DMS114 treated with DMSO at 0.1 percent for 48 hours (cell line): ENCODE results near the gene SUMF2.
A peak's percentile ranks its signal among the peaks of the same experiment; 100 is the strongest.
"Not testable (repeated sequence)": the region's sequence is repeated elsewhere in the genome, so short reads cannot be mapped to it uniquely, and the experiment has no call there.

Source experiments
- DNase-seq: peaks from one replicate; lab custom pipeline; 2025; ENCODE audit not compliant: unreplicated experiment; lab: John Stamatoyannopoulos, UW

The SUMF2 gene

DNA sequence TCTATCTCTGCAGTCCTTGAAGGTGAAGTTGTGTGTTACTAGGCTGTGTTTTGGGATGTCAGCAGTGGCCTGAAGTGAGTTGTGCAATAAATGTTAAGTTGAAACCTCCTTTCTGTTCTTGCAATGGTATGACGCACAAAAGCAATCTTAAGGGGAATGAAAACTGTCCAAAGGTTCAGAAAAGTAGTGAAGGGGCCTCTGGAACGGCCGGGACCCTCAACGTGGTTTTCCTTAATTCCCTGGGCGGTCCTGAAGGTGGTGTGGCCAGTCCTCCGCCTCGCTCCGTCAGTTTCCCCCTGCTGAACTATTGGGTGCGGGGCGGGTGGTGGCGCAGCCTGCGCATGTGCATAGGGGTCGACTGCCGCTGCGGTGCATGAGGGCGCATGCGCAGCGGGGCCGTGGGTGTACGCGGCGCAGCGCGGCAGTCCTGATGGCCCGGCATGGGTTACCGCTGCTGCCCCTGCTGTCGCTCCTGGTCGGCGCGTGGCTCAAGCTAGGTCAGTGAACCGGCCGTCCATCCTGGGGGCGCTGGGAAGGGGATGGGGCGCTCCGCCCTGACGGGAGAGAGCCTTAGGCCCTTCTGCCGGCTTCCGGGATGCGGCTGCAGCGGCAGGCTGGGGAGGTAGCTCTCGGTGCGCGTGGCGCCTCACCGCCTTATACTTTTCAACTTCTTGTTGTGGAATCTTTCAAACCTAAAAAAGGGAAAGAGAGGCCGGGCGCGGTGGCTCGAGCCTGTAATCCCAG lies at the start of gene SUMF2:
TSS of gene SUMF2 (plus strand) at position 405 of the 744 bp plus-strand sequence. CDS start at position 431, 26 bp downstream.
- DNase-seq = peak; percentile 92

DNA sequence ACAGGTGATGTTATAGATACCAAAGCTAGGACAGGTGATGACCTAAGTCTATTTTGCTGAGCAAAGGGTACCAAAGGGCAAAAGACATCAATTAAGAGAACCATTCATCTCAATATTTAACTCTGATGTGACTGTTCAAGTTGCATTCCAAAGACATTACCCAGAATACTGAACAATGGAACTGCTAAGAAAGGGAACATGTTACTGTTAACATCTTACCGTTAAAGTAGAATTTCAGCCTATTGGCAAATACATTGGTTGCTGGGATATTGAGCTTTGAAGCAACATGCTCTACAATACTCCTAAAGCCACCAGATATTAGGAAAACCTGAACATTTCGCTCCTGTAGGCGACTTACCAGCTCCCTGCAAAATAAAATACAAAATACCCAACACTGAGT lies 47.1 kb upstream of the SUMF2 start:
- DNase-seq = not testable (repeated sequence)

DNA sequence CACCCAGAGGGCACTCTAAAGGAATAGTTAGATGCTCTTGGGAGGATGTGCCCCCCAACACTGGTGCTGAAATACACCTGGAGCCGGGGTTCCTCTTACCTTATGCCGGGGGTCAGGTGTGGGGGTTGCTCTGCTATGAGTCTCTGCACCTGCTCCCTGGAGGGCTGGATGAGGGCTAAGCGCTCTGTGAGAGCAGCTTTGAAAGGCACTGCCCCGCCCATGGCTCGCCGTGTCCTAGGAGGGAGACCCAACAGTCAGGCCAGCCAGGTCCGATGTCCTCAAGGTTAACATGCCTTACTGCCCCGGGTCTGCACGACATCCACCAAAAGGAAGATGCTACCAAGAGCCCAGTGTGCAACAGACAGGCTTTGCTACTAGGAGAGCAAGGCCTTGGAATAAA lies 44.6 kb upstream of the SUMF2 start:
- DNase-seq = no peak

DNA sequence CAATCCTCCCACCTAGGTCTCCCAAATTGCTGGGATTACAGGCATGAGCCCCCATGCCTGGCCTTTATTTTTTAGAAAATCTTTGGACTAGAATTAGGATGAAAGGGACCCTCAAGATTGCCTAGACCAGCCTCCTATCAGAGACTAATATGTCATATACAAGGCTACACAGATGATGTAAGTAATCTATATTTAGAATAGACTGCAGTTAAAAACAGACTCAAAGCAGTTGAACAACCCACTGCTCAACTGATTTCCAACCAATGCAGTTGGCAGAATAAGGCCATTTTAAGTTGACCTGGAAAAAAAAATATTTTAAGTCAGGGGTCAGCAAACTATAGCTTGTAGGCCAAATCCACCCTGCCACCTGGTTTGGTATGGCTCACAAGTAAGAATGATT lies 40.6 kb upstream of the SUMF2 start:
- DNase-seq = no peak

DNA sequence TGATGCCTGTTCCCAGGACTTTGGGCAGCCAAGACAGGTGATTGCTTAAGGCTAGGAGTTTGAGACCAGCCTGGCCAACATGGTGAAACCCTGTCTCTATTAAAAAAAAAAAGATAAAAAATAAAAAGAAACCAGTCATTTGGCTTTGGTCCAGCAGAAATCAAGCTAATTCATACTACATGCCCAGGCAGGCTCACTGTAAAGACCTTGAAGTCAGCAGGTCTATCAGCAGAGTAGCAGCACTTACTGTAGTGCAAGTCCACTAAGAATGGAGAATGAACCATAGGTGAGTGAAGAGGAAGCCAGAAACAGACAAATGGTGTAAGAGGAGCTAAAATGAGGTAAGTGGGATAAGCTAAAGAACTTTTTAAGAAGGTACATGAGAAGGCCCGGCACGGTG lies 37.5 kb upstream of the SUMF2 start:
- DNase-seq = no peak

DNA sequence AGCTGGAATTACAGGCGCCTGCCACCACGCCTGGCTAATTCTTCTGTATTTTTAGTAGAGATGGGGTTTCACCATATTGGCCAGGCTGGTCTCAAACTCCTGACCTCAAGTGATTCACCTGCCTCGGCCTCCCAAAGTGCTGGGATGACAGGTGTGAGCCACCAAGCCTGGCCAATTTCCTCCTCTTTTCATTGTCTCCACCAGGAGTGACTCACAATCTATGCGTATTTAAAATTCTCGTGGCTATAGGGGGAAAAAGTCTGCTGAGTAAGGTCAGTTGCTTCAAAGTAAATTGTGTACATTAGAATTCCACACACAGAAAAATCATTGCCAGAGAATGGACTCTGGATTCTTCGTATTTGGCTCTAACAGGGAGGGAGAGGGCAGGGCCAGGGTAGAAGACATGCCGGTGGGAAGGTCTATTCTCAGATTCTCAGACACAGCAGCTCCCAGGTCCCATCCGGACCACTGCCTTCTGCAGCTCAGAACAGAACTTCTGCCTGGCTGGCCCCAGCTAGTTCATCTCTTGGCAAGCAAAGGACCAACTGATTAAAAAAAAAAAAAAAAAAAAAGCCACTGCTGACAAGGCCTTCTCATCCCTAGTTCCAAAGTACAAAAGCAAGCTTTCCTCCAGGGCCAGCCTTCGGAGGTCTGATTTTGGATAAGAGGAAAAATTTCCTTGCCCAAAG lies 35.0 kb upstream of the SUMF2 start:
- DNase-seq = no peak

DNA sequence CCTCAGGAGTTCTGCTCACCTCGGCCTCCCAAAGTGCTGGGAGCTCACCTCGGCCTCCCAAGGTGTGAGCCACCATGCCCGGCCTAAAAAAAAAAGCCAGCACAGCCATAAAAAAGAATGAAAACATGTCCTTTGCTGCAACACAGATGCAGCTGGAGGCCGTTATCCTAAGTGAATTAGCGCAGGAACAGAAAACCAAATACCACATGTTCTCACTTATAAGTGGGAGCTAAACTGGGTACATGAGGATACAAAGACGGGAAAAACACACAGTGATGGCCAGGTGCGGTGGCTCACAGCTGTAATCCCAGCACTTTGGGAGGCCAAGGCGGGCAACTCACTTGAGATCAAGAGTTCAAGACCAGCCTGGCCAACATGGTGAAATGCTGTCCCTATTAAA lies 33.7 kb upstream of the SUMF2 start:
- no peak for DNase-seq

DNA sequence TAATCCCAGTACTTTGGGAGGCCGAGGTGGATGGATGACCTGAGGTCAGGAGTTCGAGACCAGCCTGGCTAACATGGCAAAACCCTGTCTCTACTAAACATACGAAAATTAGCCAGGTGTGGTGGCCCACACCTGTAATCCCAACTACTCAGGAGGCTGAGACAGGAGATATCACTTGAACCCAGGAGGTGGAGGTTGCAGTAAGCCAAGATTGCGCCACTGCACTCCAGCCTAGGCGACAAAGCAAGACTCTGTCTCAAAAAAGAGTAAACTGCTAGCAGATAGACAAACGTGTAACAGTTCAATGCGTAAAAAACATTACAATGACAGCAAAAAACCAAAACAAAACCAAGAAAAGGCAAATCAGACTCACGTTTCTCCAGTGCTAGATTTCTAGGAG lies 32.5 kb upstream of the SUMF2 start:
- DNase-seq = not testable (repeated sequence)

DNA sequence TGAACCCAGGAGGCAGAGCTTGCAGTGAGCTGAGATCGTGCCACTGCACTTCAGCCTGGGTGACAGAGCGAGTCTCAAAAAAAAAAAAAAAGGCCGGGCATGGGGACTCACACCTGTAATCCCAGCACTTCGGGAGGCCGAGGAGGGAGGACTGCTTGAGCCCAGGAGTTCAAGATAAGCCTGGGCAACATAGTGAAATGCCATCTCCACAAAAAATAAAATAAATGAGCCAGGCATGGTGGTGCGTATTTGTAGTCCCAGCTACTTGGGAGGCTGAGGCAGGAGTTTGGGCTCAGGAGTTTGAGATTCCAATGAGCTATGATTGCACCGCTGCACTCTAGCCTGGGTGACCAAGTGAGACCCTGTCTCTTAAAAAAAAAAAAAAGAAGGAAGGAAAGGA lies 31.5 kb upstream of the SUMF2 start:
- DNase-seq = not testable (repeated sequence)

DNA sequence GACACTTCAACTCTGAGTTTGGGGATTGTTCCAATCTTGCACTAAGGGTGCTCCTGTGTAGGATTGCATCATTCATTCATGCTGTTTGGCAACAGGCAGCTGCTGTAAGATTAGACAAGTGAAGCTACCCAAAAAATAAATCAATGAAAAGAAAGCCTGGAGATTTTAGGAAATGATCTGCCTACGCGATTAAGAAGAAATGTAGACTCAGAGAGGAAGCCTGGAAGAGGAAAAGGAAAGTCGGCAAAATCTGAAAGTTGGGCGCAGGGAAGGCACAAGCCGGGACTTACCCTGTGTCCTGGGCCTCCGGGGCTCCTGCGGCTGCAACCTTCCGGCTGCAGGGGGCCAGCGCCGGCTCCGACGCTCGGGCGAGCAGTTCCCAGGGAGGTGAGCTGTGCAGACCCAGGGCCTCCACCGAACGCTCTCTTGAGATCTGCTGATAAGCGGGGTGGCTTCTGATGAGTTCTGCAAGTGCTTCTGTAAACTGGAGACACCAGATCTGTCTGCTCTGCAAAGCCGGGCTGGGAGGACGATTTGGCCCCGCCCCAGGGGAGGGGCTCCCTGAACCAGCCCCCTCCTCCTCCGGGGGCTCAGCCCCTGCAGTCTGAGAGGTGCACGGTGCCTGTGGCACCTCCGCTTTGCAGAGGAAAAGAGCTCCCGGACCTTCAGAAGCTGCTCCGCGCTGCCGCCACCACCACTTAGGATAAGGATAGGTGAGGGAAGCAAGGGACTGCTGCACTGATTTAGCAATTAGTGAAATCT lies 30.2 kb upstream of the SUMF2 start:
- peak; percentile 80 for DNase-seq

DNA sequence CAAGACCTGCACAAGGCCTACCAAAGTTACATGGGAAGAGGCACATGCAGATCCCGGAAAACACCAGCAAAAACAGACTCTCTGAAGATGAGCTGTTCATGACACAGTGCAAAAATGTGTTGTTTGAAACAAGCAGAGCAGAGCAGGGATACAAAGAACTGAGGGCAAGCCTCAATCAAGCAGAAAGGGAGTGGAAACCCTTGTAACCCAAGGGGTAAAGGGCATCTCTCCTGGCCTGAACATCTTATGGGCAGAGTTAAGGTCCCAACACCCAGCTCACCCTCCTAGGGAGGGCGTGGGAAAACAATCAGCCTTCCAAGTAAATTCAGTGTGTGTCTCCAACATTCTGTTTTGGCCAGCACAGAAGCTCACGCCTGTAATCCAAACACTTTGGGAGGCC lies 23.4 kb upstream of the SUMF2 start:
- no peak for DNase-seq

DNA sequence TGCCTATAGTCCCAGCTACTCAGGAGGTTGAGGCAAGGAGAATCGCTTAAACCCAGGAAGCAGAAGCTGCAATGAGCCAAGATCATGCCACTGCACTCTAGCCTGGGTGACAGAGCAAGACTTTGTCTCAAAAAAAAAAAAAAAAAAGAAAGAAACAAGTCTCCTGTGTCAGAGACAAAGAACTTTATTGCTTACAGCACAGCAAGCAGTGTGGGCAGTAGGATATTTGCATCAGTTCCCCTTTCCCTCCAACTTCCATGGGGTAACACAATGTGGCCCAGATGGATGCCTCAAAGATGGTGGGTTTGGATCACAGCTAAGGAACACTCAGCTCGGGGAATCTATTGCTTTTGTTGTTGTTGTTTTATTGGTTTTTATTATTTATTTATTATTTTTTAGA lies 18.3 kb upstream of the SUMF2 start:
- not testable (repeated sequence) for DNase-seq

DNA sequence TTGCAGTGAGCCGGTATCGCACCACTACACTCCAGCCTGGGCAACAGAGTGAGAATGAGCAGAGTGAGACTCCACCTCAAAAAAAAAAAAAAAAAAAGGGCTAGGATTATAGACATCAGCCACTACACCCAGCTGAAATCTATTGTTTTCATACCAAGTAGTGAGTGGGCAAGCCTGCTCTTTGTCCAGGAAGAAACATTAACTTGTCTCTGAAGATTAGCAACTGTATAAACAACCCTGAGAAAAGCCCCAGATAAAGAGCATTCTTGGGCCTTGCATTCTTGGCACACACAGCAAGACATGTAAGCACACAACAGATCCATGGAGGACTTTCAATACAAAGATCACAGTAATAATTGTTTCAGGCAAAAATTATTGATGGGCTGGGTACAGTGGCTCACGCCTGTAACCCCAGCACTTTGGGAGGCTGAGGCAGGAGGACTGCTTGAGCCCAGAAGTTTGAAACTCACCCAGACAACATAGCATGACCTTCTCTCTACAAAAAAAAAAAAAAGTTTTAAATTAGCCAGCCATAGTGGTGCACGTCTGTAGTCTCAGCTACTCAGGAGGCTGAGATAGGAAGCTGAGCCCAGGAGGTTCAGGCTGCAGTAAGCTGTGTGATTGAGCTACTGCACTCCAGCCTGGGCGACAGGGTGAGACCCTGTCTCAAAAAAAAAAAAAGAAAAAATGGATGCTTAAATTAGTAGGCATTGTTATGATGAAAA lies 17.2 kb upstream of the SUMF2 start:
- no peak for DNase-seq

DNA sequence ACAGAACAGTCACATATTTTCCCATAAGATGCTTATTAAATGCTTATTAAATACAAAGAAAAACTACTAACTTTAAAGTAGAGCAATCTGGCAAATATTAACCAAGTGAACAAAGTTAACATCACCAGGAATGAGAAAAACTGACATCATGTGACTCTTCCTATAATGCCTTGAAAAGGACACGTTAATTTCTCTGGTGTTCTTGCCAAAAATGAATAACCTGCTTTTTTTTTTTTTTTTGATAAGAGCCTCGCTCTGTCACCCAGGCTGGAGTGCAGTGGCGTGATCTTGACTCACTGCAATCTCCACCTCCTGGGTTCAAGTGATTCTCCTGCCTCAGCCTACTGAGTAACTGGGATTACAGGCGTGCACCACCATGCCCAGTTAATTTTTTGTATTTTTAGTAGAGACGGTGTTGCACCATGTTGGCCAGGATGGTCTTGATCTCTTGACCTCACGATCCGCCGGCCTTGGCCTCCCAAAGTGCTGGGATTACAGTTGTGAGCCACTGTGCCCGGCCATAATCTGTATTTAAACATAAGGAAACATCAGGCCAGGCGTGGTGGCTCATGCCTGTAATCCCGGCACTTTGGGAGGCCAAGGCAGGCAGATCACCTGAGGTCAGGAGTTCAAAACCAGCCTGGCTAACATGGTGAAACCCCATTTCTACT lies 16.5 kb upstream of the SUMF2 start:
- DNase-seq = not testable (repeated sequence)

DNA sequence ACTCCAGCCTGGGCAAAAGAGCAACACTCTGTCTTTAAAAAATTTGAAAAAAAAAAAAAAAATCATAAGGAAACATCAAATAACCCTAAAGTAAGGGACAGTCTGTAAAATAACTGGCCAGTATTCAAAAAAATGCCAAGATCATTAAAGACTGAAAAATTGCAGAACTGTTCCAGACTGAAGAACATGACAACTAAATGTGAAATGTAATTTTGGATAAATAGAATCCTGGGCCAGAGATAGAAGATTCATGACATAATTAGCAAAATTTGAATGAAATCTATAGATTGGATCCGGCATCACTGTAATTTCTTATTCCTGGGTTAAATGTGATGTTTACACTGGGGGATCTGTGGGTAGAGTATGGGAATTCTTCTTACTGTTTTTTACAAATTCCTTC lies 15.8 kb upstream of the SUMF2 start:
- DNase-seq = no peak

DNA sequence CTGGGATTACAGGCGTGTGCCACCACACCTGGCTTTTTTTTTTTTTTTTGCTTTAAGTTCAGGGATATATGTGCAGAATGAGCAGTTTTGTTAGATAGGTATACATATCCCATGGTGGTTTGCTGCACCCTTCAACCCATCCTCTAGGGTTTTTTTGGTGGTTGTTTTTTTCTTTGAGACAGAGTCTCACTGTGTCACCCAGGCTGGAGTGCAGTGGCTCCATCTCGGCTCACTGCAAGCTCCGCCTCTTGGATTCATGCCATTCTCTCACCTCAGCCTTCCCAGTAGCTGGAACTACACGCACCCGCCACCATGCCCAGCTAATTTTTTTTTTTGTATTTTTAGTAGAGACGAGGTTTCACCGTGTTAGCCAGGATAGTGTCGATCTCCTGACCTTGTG lies 15.3 kb upstream of the SUMF2 start:
- DNase-seq = not testable (repeated sequence)

DNA sequence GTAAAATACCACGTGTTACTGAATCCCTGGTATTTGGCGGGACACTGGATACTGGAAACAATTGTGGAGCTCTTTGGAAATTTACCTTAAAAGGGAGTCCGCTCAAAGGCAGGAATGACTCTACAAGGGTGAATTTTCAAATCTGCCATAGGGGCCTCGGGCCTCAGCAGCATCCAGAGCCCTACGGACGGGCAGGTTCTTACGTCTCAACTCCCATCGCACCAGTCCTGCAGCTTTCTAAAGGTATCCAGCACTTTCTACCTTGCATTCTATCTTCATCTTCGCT lies 13.1 kb upstream of the SUMF2 start:
- no peak for DNase-seq

DNA sequence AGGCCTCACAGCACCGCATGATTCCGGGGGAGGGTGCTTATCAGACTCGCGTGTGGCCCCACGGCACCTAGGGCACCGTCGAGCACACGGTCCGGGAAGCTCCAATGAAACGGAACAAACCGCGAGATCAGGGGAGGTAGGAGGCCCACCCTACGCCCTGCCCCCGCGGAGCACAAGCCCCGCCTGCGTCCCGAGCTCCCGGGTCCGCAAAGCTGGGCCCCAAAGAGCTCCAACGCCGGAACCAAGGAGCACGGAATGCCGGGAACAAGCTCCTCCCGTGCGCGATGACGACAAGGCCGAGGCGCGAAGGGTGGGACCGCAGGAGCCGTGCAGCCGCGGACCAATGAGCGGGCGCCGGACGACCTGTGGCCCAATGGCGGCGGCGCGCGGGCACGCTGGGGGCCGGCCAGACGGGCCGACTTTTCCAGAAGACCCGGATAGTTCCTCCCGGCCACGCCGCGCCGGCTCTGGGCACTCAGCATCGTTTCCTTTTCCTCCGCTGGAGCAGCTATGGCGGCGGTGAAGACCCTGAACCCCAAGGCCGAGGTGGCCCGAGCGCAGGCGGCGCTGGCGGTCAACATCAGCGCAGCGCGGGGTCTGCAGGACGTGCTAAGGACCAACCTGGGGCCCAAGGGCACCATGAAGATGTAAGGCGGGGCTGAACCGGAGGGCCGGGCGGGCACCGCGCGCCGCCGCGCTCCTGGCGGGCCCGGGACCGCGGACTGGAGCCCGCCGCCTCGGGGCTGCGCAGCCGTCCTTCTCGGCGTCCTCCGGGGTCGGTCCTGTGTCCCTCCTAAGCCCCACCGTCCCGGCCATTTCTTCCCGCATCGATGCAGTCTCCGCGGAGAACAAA lies 12.5 kb upstream of the SUMF2 start, which contains the start of the genes CCT6A and PSPH:
TSS of gene CCT6A (plus strand) at position 427 of the 853 bp plus-strand sequence. CDS start at position 511, 84 bp downstream.
TSS of gene PSPH (minus strand) at position 106 of the 853 bp plus-strand sequence. CDS start 30,232 bp downstream, outside the sequence.
- DNase-seq = peak; percentile 96

DNA sequence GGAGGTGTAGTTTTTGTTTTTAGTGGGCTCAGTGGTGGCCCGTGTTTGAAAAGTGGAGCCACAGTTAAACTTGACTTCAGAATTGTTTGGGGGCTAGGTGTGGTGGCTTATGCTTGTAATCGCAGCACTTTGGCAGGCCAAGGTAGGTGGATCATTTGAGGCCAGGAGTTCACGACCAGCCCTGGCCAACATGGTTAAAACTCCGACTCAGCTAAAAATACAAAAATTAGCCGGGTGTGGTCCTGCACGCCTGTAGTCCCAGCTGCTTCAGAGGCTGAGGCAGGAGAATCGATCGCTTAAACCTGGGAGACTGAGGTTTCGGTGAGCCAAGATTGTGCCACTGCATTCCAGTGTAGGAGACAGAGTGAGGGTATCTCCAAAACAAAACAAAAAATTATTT lies 10.7 kb upstream of the SUMF2 start:
- no peak for DNase-seq

DNA sequence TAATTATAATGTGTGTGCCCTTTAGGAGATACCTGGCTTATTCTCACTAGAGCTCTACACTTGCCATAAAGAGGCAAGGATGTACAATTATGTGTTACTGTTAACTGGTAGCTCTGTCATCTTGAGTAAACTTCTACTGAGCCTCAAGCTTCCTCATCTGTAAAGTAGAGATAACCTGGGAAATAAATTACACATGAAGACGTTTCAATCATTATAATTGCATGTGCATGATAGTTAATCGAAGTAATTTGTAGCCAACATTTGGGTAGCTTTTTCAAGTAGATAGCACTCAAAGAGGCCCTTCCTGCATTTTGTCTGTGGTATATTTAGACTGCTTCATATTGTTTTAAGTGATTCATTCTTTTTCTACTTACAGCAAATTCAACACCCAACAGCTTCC lies 10.1 kb upstream of the SUMF2 start:
- no peak for DNase-seq
